NB4 (cell line): ENCODE results near the gene RACGAP1.

Experiments
- DNase-seq: peaks from one replicate; pipeline ENCODE4 v3.0.0; 2010; ENCODE audit warnings: low read depth
- H3K4me3 ChIP-seq: one replicate; pipeline ENCODE4 v1.5.1; 2011; ENCODE audit warnings: mild to moderate bottlenecking, low read depth, low read length, moderate library complexity
- CTCF ChIP-seq: IDR thresholded peaks from one replicate; pipeline ENCODE4 v1.5.1; 2012; ENCODE audit warnings: low read depth, low read length
- MYC ChIP-seq: IDR thresholded peaks from 2 replicates; pipeline ENCODE4 v1.6.1; 2011; ENCODE audit warnings: low read depth, low read length
- POLR2A ChIP-seq: IDR thresholded peaks from 2 replicates; pipeline ENCODE4 v1.6.1; 2011; ENCODE audit warnings: mild to moderate bottlenecking; ENCODE audit not compliant: insufficient read length; ENCODE audit errors: extremely low read depth
- TF ChIP-seq, protein P1 (sequence below): IDR thresholded peaks from 2 replicates; pipeline ENCODE4 v1.6.1; 2011; ENCODE audit warnings: low read depth, low read length

The RACGAP1 gene

GRCh38 chr12:50061171-50061570 is 35.9 kb upstream of the RACGAP1 start:
- no peak overlapping the region for H3K4me3 ChIP-seq
- no peak for DNase-seq
- TF ChIP-seq CTCF, result no peak
- no peak for TF ChIP-seq POLR2A
- TF ChIP-seq, protein P1, sequence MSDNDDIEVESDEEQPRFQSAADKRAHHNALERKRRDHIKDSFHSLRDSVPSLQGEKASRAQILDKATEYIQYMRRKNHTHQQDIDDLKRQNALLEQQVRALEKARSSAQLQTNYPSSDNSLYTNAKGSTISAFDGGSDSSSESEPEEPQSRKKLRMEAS, result no peak
- TF ChIP-seq MYC, result no peak

- DNase-seq, result no peak
- TF ChIP-seq CTCF (no peak), POLR2A (no peak), MYC (no peak)
- TF ChIP-seq, protein P1, result no peak
- H3K4me3 ChIP-seq, result peak overlapping the region; percentile 6
These were observed 34.8 kb upstream of the RACGAP1 start for GRCh38 chr12:50060120-50060468.

GRCh38 chr12:50059440-50060119 is 34.3 kb upstream of the RACGAP1 start:
- H3K4me3 ChIP-seq, result peak overlapping the region; percentile 55
- TF ChIP-seq POLR2A, result no peak
- peak; percentile 61; the same call in 1 of the 2 replicates for TF ChIP-seq MYC
- TF ChIP-seq CTCF, result no peak
- TF ChIP-seq, protein P1, result peak; percentile 88
- peak; percentile 98 for DNase-seq

- DNase-seq, result peak; percentile 44
- H3K4me3 ChIP-seq, result peak overlapping the region; percentile 55
- TF ChIP-seq, protein P1, result no peak
These were observed 33.5 kb upstream of the RACGAP1 start for GRCh38 chr12:50058743-50059312.

GRCh38 chr12:50057896-50058670 is 32.8 kb upstream of the RACGAP1 start:
- TF ChIP-seq POLR2A (no peak), MYC (no peak), CTCF (no peak)
- TF ChIP-seq, protein P1, result no peak
- peak overlapping the region; percentile 56 for H3K4me3 ChIP-seq

More at GRCh38 chr12:50057896-50058670, 32.8 kb upstream of the RACGAP1 start:
- peak; percentile 64 for DNase-seq
